ENCODE data around the gene LAMC3.

Gene LAMC3

DNA sequence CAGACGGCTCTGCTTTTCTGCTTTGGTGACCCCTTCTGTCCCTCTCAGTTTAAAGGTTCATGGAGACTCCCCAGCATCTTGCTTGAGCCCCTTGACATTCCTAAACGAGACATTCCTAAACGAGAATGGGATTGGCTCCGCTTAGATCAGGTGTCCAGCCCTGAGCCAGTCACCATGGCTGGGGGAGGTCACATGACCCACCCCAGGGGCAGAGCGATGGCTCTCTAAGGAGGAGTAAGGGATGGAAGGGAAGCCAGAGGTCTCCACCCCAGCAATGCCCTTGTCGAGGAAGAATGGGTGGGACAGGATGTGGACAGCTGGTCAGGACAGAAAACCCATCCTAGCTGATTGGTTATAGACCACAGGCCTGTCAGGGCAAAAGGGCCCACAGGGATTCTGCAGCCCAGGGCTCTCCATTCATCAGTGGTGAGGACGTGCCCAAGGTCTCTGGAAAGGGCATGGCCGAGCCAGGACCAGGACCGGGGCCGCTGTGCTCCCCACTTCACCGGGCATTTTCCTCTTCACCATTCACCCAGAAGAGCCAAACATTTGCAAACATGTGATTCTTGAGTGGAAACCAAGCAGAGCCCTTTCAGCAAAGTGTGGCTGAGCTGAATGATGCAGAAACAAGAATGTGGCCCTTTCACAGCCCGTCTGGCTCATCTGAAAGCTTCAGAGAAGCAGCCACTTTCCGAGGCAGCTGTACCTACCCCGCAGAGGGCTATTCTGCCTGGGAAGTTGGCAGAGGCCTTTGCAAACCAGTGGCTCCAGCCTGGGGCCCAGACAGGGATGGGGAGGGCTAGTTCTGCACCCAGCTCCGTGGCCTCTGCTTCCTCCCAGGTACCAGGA lies 67.6 kb downstream of the LAMC3 start:
- DNase-seq (ENCODE audit: low spot score): no peak

DNA sequence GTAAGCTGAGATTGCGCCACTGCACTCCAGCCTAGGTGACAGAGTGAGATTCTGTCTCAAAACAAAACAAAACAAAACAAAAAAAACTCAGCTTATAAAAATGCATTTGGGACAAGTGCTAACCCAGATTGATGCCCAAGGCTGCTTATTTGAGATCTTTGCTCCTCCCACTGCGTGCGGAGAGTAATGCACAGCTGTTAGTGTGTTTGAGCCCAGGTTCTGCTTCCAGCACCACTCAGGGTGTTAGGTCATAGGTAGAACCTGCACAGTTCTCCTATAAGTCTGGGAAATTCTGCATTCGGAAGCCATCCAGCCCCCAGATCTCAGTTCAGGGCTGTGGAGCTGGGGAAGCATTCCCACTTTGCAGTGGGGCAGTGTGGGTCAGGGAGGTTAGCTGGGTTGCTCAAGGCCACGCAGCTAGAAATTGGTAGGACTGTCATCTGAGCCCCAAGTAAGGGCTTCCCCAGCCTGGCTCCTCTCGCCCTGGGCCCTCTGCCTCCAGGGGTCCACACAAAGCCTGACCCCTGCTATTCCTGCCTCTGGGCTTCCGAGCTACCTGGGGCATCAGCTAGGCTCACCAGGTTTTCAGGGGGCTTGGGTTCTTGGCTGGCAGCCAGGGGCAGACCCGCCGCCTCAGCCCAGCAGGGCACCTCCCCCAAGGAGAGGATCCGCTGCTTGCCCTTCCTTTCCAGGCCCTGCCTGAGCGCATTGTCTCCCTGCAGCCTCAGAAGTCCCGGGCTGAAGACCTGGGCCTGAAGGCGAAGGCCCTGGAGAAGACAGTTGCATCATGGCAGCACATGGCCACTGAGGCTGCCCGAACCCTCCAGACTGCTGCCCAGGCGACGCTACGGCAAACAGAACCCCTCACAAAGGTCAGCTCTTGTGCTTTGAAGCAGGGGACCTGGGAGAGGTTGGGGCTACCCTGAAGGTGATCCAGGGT lies 69.7 kb downstream of the LAMC3 start:
- no peak for DNase-seq (ENCODE audit: low spot score)

DNA sequence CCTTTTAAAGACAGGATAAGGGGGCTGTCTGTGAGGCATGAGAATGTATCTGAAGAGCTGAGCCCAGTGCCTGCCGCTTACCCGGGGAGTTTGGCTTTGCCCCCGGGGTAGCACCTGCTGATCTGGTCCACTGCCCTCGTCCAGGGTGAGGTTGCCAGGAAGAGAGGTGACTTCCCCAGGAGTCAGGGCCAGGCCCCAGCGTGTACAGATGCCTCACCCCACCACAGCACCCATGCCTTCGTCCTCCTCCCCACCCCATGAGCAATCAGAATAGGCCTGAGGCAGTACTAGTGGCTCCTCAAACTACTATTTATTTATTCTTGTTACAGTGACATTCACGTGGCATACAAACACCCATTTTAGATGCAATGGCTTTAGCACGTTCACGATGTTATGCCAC lies 71.6 kb downstream of the LAMC3 start:
- no peak for DNase-seq (ENCODE audit: low spot score)

DNA sequence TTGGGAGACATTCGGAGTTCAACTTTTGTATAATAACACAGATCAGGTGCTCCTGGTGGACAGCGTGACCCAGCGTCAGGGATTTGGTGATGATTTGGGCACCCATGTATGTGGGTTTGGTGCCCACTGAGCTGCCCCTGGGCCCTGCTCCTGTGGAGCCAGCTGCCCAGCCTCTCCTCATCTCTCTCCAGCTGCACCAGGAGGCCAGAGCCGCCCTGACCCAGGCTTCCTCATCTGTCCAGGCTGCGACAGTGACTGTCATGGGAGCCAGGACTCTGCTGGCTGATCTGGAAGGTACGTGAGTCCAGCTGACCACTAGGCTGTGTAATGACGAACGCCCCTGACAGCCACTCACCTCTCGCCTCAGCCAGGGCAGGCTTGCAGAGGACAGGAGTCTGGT lies 72.9 kb downstream of the LAMC3 start:
- DNase-seq (ENCODE audit: low spot score): no peak

DNA sequence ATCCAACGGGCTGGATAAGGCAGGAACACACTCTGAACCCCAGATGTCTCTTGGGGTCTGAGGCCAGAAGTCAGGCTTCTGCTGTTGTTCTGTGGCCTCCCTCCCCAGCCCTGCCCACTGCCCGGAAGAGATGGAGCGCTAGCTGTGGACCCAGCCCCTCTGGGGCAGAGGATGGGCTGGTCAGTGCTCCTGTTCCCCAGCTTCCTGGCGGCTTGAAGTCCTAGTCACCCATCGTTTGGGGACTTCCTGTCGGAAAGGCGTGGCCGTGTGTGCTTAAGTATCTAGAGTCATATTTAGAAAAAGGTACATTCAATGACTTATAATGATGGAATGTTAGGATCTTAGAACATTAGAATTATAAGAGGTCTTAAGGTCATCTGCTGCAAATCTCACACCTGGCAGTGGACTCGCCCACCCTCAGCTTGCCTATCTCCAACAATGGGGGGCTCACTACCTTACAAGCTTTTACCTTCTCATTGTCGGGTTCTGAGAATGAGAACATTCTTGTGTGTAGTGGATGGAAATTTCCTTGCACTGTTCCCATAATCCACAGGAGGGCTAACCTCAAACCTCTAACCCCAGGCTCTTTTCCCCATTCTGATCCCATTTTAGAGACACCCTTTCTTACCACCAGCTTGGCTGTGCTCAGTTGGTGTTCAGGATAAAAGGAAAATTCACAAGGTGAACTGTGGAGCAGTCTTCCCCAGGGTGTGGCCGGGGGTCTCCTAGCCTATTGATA lies 74.0 kb downstream of the LAMC3 start:
- peak; percentile 45 for DNase-seq (ENCODE audit: low spot score)

DNA sequence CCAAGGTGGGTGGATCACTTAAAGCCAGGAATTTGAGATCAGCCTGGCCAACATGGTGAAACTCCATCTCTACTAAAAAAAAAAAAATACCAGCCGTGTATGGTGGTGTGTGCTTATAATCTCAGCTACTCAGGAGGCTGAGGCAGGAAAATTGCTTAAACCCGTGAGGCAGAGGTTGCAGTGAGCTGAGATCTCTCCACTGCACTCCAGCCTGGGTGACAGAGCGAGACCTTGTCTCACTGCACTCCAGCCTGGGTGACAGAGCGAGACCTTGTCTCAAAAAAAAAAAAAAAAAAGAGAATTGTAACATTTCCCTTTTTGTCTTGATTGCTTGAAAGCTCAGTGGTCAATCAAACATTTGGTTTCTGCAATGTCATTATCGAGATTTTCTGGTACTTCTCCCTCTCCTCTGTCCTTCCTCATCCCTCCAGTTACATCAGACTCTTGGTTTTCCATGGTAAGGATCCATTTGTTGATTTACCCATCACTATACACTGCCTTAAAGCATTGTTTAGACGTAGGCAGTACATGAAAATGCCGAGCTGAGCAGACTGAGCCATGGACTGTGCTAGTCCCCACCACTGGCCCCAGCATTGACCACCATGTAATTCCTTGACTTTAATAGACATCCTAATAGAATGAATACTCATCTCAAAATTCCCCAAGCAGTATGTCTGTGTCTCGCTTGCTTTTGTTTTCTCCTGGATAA lies 75.8 kb downstream of the LAMC3 start:
- no peak for DNase-seq (ENCODE audit: low spot score)

DNA sequence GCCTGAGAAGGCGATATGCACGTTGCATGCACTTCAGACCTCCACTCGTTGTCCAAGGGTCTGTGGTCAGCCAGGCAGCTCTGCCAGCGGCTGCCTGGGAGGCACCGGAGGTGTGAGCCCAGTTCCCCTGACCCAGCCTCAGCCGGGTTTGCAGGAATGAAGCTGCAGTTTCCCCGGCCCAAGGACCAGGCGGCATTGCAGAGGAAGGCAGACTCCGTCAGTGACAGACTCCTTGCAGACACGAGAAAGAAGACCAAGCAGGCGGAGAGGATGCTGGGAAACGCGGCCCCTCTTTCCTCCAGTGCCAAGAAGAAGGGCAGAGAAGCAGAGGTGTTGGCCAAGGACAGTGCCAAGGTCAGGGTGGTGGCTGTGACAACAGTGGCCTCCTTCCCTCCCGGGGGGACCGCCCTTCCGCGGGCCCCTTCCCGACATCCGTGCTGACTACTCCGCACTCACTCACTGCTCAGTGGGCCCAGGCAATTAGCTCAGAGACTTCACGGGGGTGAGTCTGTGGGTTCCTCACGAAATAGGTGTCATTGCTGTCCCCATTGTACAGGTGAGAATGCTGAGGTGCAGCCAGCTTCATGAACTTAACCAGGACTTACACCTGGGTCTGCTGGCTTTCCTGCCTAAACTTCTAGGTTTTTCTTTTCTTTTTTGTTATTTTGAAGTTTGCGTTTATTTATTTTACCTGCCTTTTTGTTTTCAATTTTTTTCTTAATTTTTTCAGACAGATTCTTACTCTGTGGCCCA lies 76.6 kb downstream of the LAMC3 start:
- DNase-seq (ENCODE audit: low spot score): no peak

DNA sequence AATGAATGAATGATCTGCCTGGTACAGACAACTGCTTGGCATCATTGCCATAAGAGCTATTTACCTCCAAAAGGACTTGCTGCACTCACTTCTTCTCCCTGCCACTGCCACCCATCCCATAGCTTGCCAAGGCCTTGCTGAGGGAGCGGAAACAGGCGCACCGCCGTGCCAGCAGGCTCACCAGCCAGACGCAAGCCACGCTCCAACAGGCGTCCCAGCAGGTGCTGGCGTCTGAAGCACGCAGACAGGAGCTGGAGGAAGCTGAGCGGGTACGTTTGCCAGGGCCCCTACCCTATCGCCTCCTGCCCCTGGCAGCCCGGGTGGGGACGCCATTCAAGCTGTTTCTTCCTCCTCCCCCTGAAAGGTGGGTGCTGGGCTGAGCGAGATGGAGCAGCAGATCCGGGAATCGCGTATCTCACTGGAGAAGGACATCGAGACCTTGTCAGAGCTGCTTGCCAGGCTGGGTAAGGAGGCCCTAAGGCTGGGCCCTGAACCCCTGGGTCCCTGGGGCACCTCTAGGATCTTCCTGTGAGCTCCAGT lies 78.5 kb downstream of the LAMC3 start:
- no peak for DNase-seq (ENCODE audit: low spot score)

DNA sequence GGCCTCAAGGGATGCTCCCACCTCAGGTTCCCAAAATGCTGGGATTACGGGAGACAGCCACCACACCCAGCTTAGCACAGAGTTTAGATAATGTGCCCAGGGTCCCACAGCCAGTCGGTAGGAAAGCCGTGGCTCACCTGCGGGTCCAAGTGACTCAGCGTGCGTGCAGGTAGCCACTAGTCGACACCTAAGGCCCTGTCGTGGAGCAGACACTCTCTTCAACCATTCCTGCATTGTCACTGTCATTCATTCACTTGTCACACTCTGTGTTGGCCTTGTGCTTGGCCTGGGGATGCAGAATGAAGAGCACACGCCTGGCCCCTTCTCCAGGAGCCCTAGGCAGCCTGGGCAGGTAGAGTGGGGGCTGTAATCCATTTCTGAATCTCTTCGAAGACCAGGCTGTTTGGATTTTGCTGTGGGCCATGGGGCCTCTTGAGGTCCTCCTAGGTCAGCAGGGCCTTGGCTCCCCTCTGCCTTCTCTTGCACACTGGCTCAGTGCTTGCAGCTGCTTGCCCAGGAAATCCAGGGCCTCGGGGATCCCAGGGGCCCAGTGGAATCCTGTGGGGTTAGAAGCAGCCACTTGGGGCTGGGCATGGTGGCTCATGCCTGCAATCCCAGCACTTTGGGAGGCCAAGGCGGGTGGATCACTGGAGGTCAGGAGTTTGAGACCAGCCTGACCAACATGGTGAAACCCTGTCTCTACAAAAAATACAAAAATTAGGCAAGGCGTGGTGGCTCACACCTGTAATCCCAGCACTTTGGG lies 81.2 kb downstream of the LAMC3 start:
- DNase-seq (ENCODE audit: low spot score): no peak

DNA sequence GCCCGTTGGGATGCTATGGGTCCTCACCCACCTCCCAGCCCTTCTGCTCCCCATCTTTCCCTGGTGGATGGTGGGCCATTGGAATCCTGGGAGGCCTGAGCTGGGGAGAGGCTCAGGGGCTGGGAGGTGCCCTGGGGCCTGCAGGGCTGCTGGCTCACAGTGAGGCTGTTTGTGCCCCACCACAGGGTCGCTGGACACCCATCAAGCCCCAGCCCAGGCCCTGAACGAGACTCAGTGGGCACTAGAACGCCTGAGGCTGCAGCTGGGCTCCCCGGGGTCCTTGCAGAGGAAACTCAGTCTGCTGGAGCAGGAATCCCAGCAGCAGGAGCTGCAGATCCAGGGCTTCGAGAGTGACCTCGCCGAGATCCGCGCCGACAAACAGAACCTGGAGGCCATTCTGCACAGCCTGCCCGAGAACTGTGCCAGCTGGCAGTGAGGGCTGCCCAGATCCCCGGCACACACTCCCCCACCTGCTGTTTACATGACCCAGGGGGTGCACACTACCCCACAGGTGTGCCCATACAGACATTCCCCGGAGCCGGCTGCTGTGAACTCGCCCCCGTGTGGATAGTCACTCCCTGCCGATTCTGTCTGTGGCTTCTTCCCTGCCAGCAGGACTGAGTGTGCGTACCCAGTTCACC lies 82.5 kb downstream of the LAMC3 start:
- no peak for DNase-seq (ENCODE audit: low spot score)

DNA sequence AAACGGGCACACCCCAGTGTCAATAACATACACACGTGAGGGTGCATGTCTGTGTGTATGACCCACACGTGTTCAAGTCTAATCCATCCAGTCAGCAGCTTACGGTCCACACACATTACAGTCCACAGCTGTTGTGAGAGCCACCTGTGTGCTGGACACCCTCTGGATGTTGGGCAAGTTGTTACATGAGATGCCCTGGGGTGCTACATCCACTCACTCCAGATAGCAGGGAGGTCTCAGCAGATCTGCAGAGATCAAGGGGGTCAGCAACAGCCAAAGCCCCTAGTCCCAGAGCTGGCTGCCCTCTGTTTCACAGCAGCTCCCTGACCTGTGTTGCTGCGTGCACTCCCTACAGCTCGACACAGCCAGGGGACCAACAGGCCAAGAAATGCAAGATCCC lies 83.1 kb downstream of the LAMC3 start:
- DNase-seq (ENCODE audit: low spot score): no peak

DNA sequence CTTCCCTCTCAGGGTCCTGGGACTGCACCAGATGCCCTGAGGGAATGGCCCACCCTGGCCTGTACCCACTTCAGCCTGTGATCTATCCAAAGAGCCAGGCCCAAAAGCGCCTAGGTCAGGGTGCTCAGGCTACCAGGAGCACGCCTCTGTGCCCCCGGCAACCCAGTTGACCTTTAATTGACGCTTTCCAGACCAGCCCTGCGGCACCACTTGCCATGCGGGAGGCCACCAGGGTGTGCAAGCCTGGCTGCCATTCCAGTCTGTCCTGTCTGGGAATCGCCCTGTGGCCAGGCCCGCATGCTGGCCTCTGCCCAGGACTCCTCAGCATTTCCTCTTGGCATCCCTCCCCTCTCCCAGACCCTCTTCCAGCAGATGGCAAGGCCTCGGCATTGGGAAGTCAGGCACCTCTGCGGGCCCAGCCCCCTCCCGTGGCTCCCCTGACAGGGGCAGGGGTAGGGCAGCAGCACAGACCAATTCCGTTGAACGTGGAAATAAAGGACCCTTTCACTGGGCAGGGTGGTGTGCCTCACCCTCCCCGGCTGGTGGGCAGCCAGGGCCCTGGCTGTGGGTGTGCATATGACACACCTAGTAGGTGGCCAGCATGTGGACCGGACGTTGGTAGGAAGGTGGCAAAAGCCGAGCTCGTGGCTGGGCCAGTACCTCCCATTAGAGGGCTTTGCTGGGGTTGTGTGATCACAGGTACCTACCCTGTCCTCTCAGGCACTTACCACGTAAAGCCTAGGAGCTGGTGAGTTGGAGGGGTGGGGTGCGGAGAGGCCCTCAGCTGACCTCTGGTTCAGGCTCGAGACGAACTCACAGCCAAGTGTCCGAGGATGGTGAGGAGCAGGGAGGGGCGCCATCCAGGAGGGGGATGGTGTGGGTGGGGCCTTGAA lies 83.8 kb downstream of the LAMC3 start:
- DNase-seq (ENCODE audit: low spot score): no peak

DNA sequence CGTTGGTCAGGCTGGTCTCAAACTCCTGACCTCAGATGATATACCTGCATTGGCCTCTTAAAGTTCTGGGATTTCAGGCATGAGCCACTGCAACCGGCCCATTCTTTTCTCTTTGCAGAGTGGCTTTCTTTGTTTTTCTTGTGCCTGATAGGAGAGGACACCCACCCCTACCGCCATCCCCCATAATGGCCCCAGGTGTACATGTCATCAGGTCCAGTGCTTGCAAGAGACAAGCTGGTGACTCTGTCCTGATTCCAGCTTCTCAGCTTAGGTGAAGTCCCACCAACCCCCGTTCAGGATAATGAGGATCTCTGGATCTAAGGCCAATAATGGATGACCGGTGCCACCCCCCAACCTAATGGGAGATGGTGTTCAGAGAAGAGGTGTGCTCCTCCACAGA lies 85.0 kb downstream of the LAMC3 start:
- DNase-seq (ENCODE audit: low spot score): no peak

DNA sequence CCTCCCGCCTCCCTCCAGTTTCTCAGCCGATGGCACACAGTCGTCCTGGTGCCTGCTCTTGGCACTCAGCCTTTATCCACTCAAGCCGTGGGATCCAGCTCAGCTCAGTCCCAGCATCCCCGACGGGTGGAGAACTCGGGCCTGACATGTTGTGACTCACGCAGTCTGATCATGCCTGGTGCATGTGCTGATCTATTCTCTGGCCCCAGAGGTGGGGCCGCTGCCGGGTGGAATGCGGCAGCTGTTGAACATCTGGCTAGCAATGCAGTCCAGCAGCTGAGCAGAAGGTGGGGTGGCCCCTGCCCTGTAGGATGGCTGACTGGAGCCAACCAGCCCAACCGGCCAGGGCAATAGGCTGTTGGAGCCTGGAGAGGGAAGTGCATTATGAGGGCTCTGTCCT lies 85.6 kb downstream of the LAMC3 start:
- DNase-seq (ENCODE audit: low spot score): no peak

DNA sequence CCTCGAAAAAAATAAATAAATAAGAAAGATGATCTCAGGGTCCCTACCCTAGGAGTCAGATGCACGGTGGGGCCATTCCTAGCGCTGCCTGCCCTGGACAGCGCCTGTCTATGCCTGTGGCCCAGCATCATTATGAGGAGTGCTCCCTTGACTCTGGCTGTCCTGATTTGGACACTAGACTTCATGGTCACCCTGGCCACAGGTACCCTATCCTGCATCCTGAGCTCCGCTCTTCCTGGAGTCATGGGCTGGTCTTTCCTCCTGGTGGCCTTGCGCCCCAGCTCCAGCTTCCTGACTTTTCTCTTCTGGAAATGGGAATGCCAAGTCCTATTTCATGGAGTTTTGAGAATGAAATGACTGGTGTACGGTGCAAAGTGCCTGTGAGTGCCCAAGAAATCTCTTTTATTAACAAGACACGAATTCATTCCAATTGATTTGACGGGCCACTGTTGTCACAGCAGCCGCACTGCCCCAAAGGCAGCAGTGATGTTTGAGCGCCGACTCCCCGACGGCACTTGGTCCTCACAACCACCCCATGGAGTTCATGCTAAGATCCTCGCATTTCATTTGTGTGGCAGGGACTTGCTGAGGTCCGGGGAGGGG lies 86.8 kb downstream of the LAMC3 start:
- no peak for DNase-seq (ENCODE audit: low spot score)

DNA sequence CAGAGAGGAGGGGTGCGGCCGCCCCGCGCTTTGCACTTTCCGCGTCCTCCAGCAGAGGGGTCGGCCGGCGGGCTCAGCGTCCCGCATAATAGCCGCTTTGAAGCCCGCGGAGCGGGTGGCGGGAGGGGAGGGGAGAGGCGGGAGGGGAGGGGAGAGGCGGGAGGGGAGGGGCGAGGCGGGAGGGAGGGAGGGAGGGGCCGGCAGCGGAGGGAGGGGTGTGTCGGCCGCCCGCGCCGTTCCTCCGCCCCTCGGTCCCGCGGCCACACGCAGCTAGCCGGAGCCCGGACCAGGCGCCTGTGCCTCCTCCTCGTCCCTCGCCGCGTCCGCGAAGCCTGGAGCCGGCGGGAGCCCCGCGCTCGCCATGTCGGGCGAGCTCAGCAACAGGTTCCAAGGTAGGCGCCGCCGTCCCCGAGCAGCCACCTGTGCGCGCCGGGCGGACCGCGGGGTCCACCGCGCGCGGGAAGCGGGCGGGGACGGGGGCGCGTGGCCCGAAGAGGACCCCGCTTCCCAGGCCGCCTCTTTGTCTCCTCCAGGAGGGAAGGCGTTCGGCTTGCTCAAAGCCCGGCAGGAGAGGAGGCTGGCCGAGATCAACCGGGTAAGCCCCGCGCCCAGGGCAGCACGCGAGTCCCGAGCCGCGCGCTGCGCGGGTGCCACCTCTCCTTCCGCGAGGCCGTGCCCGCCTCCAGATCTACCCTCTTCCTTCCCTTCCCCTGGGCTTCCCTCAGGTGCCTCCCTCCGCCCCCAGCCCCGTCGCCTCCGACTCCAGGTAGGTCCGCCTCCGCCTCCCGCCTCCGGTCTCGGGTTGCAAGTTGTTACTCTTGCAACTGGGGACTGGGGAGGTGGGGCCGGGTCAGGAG lies 87.5 kb downstream of the LAMC3 start, which contains the start of gene AIF1L:
Gene AIF1L (plus strand): TSS at position 263 of the 857 bp plus-strand sequence. CDS start 99 bp downstream, at position 362.
- DNase-seq (ENCODE audit: low spot score): peak; percentile 61

All from LoVo (cell line).